ENCODE data around the gene ATP10A.

DNA sequence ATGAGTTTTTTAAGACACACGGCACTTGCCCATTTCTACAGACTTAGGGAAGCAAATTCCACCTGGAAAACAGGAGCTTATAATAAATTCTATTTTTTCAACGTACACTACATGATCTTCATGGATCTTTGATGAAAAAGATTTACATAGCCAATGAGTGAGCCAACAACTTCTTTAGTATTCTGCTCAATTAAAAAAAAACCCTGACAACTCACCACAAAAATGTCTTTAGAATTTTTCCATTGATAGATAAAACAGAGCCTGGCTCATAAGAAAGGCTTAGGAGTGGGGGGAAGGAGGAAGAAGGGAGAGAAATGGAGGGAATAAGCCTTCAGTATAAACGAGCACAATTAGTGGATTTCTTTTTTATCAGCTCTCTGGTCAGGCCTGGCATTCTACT is 126.7 kb downstream of the ATP10A start:
- TF ChIP-seq, protein P1, sequence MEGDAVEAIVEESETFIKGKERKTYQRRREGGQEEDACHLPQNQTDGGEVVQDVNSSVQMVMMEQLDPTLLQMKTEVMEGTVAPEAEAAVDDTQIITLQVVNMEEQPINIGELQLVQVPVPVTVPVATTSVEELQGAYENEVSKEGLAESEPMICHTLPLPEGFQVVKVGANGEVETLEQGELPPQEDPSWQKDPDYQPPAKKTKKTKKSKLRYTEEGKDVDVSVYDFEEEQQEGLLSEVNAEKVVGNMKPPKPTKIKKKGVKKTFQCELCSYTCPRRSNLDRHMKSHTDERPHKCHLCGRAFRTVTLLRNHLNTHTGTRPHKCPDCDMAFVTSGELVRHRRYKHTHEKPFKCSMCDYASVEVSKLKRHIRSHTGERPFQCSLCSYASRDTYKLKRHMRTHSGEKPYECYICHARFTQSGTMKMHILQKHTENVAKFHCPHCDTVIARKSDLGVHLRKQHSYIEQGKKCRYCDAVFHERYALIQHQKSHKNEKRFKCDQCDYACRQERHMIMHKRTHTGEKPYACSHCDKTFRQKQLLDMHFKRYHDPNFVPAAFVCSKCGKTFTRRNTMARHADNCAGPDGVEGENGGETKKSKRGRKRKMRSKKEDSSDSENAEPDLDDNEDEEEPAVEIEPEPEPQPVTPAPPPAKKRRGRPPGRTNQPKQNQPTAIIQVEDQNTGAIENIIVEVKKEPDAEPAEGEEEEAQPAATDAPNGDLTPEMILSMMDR (IDR thresholded peaks at IDR 0.05), result no peak
- TF ChIP-seq POLR2AphosphoS5 (IDR thresholded peaks at IDR 0.05), result no peak
- TF ChIP-seq POLR2A (IDR thresholded peaks at IDR 0.05), result no peak
